NCI-H128 (cell line): ENCODE data around the gene EFNA3.

ENCODE experiments used
- DNase-seq: peaks from one replicate; lab custom pipeline; 2025; ENCODE audit not compliant: unreplicated experiment; lab: John Stamatoyannopoulos, UW

The EFNA3 gene

DNA sequence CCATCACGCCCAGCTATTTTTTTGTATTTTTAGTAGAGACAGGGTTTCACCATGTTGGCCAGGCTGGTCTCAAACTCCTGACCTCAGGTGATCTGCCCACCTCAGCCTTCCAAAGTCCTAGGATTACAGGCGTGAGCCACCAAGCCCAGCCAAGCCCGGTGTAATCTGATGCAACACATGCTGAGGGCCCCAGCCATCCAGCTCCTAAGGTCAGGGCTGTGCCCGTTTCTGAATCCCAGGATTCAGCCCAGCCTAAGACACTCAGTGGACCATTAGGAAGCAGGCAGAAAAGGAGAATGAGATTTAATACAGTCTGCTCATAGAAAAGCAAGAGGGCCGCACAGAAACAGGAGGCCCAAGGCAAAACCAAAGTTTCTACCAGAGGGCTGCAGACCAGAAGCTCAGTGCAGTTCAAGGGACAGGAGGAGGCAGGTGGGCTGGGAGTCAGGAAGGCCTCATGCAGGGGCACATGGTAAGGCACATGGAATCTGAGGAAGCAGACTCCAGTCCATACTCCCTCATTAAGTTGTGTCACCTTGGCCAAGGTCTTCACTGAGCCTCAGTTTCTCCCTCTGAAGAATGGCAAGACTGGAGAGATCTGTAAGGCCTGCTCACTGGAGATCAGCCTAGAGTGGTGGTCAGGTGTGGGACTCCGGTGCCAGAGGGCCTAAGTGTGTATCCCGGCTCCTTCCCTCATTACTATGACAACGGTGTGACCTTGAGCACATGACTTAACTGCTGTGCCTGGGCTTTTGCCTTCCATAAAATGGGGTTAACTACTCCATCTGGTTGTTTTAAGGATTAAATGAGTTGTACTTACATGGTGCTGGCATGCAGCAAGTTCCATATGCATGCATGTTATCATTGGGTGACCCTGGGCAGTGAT, 29.9 kb upstream of the EFNA3 start:
- no peak for DNase-seq

GRCh38 chr1:155049651-155050559, 28.7 kb upstream of the EFNA3 start:
- DNase-seq: no peak

- DNase-seq: peak; percentile 72
Measured at GRCh38 chr1:155050560-155051341, 27.9 kb upstream of the EFNA3 start, which contains the start of gene ADAM15. ADAM15 (plus strand) TSS chr1:155051316; CDS start chr1:155051387, 71 bp downstream.

- no peak for DNase-seq
Measured at GRCh38 chr1:155051342-155051776, 27.3 kb upstream of the EFNA3 start.

- peak; percentile 34 for DNase-seq
Measured at GRCh38 chr1:155051777-155052398, 26.7 kb upstream of the EFNA3 start.

- DNase-seq: no peak
Measured at GRCh38 chr1:155052439-155053395, 25.9 kb upstream of the EFNA3 start.

DNA sequence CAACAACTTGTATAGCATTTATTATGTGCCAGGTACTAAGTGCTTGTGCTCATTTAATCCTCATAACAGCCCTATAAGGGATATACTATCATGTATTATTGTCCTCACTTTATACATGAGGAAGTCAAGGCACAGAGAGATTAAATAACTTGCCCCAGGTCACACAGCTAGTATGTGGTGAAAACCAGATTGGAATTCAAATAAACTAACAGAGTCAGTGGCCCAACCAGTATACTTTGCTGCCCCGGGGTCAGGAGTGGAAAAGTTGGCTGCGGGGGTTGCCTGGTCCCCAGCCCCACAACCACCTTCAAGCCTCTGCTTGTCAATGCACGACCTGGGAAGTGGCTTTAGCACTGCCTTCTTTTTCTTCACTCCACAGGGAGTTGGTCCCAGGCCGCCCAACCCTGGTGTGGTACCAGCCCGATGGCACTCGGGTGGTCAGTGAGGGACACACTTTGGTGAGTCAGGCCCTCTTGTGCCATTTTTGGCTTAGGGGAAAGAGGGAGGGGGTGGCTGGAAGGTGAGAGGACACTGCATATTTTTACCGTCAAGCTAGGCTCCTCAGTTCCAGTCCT, 25.0 kb upstream of the EFNA3 start:
- no peak for DNase-seq

GRCh38 chr1:155057104-155057503, 21.5 kb upstream of the EFNA3 start:
- DNase-seq: no peak

DNA sequence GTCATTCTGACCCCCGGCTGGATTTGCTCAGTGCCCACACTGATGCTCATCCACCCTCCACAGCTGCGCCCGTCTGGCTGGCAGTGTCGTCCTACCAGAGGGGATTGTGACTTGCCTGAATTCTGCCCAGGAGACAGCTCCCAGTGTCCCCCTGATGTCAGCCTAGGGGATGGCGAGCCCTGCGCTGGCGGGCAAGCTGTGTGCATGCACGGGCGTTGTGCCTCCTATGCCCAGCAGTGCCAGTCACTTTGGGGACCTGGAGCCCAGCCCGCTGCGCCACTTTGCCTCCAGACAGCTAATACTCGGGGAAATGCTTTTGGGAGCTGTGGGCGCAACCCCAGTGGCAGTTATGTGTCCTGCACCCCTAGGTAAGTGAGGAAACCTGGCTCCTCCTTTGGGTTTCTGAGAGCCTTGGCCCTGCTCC, 20.8 kb upstream of the EFNA3 start:
- DNase-seq: no peak

DNA sequence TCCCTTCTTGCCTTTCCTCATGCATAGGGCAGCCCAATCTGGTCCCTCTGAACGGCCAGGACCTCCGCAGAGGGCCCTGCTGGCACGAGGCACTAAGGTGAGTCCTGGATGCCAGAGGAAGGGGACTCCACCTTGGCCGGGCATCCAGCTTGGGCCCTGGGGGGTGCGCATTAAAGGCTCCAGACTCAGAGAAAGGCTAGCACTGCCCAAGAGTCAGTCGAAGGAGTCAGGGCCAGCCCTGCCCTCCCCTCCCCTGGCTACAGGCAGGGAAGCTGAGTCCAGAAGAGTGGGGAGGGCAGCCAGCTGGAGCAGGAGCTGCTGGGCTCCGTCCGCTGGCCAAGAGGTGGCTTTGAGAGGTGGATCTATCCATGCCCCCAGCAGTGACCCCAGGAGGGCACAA, 17.9 kb upstream of the EFNA3 start:
- DNase-seq: no peak

DNA sequence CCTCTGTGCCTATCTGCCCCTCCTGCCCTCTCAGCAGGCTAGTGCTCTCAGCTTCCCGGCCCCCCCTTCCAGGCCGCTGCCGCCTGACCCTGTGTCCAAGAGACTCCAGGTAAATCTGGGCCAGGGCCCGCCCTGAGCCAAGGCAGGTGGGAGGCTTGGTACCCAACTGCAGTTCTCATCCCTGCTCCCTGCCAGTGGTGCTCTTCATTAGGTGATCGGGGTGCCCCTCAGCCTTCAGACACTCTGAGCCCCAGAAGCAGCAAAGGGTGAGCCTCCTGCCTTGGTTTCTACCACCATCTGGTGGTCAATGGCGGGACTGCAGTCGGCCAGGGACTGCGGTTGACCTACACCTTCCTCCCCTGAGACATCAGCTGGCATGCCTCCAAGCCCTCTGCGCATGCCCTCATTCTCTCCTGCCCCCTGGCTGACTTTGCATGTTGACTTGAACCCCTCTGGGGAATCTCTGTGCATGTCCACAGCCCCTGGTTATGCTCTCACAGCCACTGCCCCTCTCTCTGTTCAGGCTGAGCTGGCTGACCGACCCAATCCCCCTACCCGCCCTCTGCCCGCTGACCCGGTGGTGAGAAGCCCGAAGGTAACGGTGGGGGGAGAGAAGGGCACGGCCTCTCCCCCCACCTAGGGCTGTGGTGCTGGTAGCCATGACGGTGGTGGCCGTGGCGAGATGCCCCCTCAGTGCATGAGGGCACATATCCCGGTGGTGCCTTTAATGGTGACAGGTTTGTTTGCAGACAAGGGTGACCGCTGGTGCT, 17.1 kb upstream of the EFNA3 start:
- peak; percentile 95 for DNase-seq

- no peak for DNase-seq
Measured at GRCh38 chr1:155062151-155062686, 16.4 kb upstream of the EFNA3 start.

GRCh38 chr1:155062702-155063411, 15.8 kb upstream of the EFNA3 start:
- DNase-seq: peak; percentile 58

GRCh38 chr1:155063550-155064110, 15.0 kb upstream of the EFNA3 start, which contains the start of gene EFNA4:
EFNA4 (plus strand) TSS chr1:155063740; CDS start chr1:155063824, 84 bp downstream.
- DNase-seq: peak; percentile 41

GRCh38 chr1:155064111-155064831, 14.4 kb upstream of the EFNA3 start:
- peak; percentile 50 for DNase-seq

DNA sequence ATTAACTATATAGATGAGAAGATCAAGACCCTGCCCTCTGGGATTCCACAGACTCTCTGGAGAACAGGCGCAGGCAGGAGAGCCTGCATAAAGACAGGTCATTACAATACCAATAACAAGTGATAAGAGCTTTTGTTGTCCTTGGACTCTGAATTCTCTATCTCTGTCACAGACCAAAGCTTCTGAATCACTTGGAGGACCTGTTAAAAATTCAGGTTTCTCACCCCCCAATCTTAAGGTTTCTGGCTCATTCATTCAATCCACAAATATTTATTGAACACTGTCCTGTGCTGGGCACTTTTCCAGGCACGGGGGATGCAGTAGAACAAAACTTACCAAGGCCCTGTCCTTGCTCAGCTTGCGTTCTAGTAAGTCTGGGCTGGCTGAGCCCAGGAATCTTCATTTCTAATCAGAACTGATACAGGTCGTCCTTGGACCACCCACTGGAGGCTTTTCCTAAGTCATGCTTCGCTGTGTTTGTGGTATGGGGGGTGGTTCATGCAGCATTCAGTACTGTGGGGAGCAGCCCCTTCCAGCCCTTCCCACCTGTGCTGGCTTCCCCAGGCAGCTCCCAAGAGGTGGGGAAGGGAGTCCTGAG, 13.7 kb upstream of the EFNA3 start:
- DNase-seq: no peak
